T47D (cell line): ENCODE data around the gene MKNK2.
"Not testable (repeated sequence)": the region's sequence is repeated elsewhere in the genome, so short reads cannot be mapped to it uniquely, and the experiment has no call there.

Experiments
- DNase-seq, 2 experiments: peaks; one replicate each; pipeline versions ENCODE4 v3.0.0 to v3.0.0-alpha.2; 2011 to 2012; ENCODE audit warnings: low read depth in 1 of 2, low spot score in 1 of 2
- JUND ChIP-seq: IDR thresholded peaks from 2 replicates; pipeline ENCODE4 v1.6.1; 2012; ENCODE audit warnings: low read depth
- in situ Hi-C: cut with HindIII; loops from 2 replicates; pipeline ENCODE4 v1.10.0; 2016; ENCODE audit warnings: low sequenced_read_pairs, low pct_unique_long_range_greater_than_20kb

MKNK2 gene

DNA sequence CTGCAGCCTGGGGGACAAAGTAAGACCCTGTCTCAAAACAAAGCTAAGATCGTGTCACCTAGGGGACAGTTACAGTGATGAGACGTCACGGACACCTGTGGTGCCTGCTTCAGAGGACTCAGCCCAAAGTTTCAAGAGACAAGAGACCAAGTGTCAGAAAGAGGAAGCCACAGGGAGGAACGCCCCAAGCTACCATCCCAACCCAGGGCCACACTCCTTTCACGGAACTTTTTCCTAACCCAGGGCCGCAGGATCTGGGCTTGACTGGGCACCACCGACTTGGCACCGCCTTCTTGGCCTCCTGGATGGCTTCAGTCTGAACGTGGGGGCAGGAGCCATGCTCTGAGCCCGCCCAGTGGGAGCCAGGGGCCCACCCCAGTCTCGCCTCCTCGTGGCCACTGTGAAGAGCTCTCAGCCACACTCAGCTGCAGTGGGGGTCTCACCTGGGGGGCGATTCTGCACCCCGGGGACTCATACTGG lies 36.6 kb upstream of the MKNK2 start:
- TF ChIP-seq JUND, result no peak
- DNase-seq, result no peak
- in situ Hi-C loops, result no loop called here

DNA sequence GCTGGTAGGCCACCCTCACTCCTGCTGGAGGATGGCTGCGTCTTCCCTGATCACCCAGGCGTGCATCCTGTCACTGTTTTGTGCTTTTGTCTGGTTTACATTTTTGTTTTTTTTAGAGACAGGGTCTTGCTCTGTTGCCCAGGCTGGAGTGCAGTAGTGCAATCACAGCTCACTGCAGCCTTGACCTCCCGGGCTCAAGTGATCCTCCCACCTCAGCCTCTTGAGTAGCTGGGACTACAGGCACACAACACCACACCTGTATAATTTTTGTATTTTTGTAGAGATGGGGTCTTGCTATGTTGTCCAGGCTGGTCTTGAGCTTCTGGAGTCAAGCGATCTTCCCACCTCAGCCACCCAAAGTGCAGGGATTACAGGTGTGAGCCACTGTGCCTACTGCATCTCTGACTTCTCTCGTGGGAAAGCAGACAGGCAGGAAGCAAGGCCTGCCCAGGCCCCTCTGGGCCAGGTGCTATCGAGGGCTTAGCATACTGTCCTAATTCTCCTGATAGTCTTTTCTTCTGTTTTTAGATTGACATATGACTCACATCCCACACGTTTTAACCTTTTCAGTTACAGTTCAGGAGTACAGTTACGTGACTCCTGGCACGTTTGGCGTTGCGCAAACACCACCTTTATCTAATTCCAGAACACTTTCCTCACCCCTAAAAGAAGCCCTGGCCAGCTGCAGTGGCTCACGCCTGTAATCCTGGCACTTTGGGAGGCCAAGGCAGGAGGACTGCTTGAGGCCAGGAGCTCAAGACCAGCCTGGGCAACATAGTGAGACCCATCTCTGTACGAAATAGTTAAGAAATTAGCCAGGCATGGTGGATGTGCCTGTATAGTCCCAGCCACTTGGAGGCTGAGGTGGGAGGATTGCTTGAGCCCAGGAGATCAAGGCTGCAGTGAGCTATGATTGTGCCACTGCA lies 35.9 kb upstream of the MKNK2 start:
- DNase-seq, in situ Hi-C loops: not testable (repeated sequence)

DNA sequence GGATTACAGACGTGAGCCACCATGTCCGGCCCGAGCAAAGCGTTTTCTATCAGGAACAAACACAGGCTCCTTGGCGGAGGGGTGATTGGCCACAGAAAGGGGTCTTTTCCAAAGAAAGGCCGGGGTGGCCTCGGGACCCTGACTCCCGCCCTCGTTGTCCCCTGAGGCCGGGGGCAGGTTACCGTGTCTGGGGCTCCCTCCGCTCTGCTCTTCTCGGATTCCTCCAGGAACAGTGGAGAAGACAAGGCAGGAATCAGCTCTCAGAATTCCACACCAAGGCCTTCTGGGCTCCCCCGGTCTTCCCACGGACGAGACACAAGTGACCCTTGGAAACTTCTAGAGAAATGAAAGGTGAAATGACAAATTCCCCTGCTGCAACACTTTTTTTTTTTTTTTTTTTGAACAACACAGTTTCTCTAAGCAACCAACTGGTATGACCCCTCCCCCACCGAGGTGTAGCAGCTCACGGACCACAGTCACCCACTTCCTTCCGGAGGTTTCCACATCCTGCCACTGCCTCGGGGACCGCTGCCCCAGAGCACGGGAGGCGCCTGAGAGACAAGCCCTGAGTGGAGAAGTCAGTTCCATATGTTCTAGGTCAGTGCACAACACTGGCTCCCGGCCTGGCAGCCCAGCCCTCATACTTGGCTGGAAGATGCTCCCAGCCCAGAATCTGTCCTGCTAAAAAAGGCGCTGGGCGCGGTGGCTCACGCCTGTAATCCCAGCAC lies 34.1 kb upstream of the MKNK2 start:
- TF ChIP-seq JUND, result no peak
- DNase-seq, result no peak
- in situ Hi-C loops, result no loop called here

DNA sequence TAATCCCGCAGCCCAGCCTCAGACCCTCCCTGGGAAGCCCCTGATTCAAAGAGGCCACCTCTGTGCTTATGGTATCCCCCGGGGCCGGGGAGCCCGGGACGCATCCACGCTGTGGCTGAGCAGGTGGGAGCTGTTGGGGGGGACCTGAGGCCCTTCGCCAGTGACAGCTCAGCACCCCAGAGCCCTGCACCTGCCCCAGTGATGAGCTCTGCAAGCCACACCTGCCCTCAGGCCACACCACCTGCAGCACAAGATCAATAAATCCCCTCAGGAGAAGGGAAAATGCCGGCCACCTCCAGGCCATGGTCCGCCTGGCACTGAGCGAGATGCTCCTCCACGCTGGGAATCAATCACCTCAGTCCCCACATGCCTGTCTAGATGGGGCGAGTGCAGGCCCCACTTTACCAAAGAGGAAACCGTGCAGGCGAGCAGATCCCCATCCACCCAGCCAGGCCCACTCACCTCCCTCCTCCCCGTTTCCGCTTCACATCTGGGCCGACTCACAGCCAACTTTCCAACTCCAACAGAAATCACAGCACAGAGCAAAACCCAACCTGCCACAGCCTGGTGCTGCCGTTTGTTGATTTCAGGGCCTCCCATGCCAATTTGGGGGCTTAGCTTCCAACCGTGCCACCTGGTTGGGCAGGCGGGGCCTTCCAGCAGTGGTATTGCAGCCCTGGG lies 32.3 kb upstream of the MKNK2 start:
- no peak for DNase-seq
- TF ChIP-seq JUND, result no peak
- in situ Hi-C loops, result no loop called here

DNA sequence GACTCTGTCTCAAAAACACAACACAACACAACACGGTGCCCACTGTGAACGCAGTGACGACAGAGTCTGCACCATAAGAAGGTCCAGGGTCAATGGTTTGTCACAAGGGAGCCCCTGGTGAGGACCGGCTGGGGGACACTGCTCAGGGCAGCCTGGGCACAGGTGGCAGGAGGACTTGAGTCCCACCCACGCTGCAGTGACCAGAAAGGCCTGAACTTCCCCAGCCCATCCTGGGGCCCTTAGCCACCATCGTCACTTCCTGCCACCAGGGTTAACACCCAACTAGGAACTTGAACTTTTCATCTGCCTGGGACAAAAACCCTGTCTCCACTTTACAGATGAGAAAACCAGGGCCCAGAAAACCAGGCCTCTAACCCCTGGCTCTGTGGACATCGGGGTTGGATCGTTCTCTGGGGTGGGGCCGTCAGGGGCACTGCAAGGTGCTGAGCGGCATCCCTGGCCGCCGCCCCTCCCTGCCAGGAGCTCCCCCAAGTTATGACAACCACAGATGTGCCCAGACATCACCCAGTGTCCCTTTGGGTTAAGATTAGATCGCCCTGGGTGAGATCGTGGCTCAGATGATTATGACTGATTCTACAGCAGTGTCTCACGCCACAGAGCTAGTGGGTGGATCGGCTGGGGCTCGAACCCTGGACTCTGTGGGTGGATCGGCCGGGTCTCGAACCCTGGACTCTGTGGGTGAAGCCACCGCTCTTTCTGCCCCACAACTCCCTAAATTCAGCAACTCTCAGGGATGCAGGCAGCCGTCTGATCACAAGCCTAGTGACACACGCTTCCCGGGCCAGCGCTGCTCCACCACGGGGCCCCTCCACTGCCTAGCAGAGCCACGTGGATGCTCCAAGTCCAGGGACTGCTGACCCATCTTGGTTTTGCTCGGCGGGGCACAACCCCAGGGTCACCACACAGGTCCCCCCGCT lies 31.1 kb upstream of the MKNK2 start:
- no peak for DNase-seq
- in situ Hi-C loops, result no loop called here
- no peak for TF ChIP-seq JUND

DNA sequence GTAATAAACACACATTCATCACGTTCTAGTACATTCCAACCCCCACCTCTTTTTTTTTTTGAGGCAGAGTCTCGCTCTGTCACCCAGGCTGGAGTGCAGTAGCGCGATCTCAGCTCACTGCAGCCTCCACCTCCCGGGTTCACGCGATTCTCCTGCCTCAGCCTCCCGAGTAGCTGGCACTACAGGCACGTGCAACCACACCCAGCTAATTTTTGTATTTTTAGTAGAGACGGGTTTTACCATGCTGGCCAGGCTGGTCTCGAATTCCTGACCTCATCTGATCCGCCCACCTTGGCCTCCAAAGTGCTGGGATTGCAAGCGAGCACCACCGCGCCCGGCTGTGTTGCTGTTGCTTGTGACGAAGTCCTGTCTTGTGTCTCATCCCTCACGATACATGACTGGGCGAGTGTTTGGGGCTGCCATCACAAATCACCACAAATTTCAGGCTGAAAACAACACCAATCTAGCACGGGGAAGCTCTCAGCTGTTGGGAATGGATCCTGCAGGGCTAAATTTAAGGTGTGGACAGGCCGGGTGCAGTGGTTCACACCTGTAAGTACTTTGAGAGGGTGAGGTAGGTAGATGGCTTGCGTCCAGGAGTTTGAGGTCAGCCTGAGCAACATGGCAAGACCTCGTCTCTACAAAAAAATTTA lies 29.4 kb upstream of the MKNK2 start:
- no peak for TF ChIP-seq JUND
- no peak for DNase-seq
- in situ Hi-C loops, result no loop called here

DNA sequence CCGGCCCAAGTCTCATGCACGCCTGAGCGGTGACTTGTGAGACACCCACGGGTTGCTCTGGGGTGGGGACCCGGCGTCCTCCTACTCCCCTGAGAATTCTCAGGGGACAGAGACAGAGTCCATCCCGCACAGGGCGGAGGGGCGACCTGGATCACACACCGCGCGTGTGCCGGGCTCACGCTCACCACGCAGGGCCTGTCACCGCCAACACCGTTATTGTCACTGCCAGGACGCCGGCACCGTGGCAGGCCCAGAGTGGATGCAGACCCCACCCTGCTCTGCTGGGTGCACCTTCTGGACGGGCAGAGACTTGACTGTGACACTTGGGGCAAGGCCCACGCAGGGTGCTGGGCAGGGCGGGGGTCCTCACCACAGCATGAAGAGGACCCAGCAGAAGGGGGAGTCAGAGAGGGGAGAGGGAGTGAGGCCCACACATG lies 28.8 kb upstream of the MKNK2 start:
- no peak for DNase-seq
- no peak for TF ChIP-seq JUND
- in situ Hi-C loops, result no loop called here

DNA sequence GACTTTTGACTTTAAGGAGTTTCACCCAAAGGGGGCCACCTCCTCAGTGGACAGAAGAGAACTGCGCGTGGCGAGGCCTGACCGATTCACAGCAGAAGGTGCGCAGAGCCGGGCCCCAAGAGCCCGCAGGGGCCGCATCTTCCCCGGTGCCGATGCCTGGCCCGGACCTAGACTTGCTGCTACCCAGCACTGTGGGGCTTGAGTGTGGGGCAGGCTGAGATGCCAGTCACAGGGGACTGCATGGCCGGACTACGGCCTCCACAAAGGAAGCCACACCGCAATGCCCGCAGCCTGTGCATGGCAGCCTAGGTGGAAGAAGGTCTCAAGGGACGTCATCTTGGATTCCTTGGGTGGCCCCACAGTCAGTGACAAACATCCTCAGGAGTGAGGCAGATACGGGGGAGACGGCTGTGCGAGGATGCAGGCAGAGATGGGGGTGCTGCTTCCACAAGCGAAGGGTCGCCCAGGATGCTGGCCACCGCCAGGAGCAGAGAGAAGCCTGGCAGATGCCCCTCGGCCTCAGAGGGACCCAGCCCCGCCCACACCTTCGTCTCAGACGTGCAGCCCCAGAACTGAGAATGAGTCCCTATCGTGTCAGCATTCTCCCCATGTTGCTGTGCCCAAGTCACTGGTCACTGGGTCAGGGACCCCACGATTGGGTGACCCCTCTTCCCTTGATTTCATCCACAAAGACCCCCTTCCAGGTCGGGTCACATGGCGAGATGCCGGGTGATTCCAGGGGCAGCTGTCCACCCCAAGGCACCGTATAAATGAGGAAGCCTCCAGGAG lies 28.2 kb upstream of the MKNK2 start:
- TF ChIP-seq JUND, result no peak
- no peak for DNase-seq
- in situ Hi-C loops, result no loop called here

DNA sequence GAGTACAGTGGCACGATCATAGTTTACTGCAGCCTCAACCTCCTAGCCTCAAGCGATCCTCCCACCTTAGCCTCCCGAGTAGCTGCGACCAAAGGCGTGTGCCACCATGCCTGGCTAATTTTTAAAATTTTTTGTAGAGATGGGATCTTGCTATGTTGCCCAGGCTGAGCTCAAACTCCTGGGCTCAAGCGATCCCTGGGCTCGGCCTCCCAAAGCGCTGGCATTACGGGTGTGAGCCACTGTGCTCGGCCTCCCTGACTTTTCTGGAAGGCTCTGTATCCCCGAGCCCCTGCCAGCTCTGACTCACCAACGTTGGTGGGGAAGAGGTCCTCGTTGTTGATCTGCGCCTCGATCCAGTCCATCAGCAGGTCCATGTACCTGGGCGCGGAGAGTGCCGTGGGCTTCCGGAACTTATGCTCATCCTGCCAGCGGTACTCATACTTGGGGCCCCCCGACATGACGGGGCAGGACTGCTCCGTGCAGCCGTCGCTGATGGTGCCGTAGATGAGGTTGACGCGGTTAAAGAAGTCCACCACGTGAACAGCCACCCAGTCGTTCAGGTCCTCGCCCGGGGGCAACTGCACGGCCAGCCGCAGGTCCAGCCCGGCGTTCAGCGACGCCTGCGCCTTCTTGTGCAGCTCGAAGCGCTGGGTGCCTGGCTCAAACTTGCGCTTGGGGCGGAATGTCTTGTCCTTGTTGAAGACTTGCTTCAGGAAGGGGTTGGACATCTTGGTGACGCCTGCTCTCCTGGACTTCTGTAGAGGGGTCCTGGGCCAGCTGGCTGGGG lies 27.0 kb upstream of the MKNK2 start:
- no peak for TF ChIP-seq JUND
- DNase-seq, result no peak
- in situ Hi-C loops, result no loop called here

DNA sequence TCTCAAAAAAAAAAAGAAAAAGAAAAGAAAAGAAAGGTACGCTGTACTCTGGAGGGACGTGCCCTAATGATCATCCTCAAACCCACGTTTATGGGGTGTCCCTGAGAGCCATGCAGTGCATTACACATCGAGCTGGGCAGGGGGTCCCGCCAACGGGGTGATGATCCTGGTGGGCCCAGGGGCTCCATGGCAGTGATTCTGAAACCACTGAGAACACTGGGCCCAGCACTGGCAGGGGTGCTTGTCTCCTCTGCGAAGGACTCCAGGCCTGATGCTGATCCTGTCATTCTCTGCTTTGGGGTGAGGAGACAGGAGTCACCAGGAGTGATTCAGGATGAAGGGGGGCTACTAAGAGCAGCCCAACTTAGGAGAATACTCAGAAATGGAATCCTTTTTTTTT lies 26.4 kb upstream of the MKNK2 start:
- no peak for DNase-seq
- in situ Hi-C loops, result no loop called here
- TF ChIP-seq JUND, result no peak
